GM19452 (cell line): ENCODE measurements around the gene NUMB.

Experiments used
- ATAC-seq: cut with Tn5 transposase; IDR thresholded peaks from one replicate; pipeline ENCODE4 v1.9.1; 2021; ENCODE audit not compliant: unreplicated experiment

Gene NUMB

DNA sequence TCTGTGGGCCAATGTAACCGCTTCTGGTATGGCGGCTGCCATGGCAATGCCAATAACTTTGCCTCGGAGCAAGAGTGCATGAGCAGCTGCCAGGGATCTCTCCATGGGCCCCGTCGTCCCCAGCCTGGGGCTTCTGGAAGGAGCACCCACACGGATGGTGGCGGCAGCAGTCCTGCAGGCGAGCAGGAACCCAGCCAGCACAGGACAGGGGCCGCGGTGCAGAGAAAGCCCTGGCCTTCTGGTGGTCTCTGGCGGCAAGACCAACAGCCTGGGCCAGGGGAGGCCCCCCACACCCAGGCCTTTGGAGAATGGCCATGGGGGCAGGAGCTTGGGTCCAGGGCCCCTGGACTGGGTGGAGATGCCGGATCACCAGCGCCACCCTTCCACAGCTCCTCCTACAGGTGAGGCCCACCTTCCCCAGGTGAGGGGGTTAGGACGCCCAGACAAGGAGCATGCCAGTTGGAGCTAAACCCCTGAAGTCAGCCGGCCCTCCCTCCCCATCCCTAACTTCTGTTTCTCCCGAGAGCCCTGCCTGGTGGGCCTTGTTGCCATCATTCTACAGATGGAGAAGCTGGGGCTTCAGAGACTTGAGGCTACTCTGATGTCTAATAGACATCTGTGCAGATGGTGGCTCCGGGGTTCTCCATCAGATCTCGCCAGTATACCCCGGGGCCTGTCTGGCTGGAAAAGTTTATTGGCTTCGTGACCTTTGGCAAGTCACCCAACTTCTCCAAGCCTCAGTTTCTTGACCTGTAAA lies 195.7 kb downstream of the NUMB start:
- no peak for ATAC-seq

- no peak for ATAC-seq
These were observed 196.6 kb downstream of the NUMB start for GRCh38 chr14:73261520-73262426.

DNA sequence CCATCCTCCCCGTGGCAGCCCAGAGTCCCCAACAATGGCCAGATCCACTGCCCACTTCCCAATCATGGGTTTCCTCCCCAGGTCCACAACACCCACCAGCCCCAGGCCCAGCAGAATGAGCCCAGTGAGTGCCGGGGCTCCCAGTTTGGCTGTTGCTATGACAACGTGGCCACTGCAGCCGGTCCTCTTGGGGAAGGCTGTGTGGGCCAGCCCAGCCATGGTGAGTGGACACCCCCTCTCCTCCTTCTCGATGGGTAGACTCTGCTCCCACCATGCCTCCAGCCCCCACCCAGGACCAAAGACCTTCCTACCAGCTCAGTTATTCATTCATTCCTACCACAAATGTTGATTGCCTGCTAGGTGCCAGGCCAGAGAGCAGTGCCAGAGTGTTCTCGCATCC lies 197.3 kb downstream of the NUMB start:
- ATAC-seq: no peak

- no peak for ATAC-seq
These were observed 197.8 kb downstream of the NUMB start for GRCh38 chr14:73260574-73260973.

GRCh38 chr14:73259837-73260236 lies 198.5 kb downstream of the NUMB start:
- no peak for ATAC-seq

DNA sequence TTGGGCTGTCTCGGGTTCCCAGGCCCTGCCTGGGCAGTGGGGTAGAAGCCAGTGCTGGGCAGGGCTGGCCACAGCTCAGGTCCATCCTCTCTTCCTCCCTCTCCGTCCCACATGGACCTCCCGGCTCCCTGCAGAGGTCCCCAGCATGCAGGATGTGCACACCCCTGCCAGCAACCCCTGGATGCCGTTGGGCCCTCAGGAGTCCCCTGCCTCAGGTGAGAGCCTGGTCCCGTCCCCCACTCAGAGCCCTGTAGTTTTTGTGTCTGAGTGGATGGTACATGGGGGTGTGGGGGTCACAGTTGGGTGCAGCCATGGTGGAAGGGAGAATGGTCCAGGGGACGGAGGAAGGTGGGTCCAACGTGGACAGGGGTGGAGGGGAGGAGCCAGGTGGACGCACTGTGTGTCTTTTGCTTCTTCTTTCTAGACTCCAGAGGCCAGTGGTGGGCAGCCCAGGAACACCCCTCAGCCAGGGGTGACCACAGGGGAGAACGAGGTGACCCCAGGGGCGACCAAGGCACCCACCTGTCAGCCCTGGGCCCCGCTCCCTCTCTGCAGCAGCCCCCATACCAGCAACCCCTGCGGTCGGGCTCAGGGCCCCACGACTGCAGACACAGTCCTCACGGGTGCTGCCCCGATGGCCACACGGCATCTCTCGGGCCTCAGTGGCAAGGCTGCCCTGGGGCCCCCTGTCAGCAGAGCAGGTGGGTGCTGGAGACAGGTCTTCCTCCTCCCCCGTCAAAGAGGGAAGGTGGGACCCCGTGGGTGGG lies 199.3 kb downstream of the NUMB start:
- no peak for ATAC-seq

- ATAC-seq: no peak
These were observed 200.3 kb downstream of the NUMB start for GRCh38 chr14:73258076-73258475.

DNA sequence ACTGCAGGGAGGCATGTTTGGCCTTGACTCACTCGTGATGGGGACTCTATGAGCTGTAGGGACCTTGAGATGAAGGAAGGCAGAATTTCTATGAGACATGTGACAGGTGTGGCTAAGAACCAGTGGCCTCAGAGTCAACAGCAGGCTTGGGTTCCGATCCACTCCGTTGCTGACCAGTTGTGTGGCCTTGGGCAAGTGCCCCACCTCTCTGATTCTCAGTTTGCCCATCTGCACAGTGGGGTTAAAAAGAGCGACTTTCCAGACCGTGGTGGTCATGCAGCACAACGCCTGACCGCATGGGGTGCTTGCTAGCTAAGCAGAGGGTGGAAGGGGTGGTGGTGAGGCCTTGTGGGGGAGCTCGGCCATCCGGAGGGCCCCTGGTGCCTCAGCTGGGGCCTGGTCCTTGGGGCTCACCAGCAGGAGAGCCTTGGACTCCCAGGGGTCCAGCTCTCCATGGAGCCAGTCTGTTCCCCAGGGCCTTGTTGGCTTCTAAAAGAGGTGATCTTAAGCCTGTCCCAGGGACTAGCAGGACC lies 202.6 kb downstream of the NUMB start:
- ATAC-seq: no peak

DNA sequence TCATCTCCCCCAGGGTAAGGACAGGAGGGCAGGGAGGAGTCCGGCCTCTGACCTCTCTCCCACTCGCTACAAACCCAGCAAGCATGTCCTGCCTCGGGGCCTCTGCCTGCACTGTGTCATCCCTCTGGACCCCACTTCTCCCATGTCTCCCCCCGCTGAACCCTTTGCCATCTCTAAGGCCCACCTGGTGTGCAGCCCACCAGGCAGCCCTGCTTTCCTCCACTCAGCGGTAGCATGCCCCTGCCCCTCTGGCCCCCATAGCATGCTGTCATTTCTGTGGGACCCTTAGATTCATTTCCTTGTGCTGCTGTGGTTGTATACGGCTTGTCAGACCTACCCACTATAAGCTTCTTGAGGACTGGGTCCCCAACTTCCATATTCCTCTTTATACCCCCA lies 203.3 kb downstream of the NUMB start:
- ATAC-seq: no peak

DNA sequence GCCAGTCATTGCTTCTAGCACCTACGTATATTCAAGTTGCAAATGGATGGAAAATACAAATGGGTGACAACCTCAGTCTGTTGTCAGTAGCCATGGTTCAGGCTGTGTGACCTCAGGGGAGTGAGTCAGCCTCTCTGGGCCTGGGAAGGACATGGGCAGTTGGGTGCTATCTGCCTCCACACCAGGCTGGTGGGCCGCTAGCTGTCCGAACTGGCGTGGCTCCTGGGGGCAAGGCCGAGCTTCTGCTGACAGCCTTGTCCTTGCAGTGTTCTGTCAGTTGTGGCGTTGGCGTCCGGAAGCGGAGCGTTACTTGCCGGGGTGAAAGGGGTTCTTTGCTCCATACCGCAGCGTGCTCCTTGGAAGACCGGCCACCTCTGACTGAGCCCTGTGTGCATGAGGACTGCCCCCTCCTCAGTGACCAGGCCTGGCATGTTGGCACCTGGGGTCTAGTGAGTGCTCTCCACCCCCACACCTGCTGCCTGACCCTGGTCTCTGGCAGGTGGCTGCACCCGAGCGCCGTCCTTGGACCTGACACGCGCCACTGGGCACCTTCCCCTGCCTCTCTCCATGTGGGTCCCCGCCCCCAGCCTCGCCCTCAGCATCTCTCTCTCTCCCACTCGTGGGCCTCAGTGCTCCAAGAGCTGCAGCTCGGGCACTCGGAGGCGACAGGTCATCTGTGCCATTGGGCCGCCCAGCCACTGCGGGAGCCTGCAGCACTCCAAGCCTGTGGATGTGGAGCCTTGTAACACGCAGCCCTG lies 203.9 kb downstream of the NUMB start:
- no peak for ATAC-seq

DNA sequence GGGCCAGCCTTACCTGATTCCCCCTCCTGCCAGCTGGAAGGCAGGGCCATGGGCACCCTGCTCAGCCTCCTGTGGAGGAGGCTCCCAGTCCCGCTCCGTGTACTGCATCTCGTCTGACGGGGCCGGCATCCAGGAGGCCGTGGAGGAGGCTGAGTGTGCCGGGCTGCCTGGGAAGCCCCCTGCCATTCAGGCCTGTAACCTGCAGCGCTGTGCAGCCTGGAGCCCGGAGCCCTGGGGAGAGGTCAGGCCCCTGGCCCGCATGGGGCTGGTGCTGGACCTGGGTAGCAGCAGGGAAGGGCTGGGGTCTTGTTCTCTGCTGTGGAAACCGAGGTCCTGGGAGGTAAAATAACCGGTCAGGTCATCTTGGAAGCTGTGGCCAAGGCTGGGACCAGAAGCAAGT lies 204.6 kb downstream of the NUMB start:
- ATAC-seq: no peak

- ATAC-seq: no peak
These were observed 205.1 kb downstream of the NUMB start for GRCh38 chr14:73253323-73253610.

DNA sequence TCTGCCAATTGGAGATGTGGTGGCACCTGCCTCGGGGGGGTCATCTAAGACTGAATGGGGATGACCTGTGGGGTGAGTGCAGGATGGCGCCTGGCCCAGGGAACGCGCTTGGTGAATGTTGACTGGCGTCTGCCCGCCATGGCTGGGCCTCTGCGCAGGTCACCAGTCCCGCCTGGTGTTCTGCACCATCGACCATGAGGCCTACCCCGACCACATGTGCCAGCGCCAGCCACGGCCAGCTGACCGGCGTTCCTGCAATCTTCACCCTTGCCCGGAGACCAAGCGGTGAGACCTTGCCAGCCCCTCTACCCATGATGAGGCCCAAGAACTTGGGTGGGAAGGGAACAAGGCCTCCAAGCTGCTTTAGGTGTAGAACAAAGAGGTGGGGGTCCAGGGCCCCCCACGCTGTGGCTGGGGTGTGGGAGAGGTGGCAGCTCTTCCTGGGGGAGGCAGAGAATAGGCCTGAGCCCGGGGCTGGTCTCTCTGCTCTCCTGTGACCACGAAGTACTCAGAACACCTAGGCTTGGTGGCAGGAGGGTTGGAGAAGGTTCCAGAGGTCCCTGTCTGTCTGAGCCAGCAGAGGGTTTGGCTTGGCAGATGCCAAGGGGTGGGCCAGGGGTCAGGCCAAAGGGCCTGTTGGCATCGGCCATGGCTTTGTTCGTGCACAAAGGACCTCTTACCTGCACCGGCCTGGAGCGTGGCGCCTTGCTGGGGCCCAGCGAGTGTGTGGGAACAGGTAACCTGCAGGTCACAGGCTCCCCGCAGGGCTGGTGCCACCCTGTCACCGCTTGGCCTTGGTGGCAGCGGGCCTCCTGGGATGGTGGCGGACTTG lies 205.6 kb downstream of the NUMB start:
- ATAC-seq: no peak

DNA sequence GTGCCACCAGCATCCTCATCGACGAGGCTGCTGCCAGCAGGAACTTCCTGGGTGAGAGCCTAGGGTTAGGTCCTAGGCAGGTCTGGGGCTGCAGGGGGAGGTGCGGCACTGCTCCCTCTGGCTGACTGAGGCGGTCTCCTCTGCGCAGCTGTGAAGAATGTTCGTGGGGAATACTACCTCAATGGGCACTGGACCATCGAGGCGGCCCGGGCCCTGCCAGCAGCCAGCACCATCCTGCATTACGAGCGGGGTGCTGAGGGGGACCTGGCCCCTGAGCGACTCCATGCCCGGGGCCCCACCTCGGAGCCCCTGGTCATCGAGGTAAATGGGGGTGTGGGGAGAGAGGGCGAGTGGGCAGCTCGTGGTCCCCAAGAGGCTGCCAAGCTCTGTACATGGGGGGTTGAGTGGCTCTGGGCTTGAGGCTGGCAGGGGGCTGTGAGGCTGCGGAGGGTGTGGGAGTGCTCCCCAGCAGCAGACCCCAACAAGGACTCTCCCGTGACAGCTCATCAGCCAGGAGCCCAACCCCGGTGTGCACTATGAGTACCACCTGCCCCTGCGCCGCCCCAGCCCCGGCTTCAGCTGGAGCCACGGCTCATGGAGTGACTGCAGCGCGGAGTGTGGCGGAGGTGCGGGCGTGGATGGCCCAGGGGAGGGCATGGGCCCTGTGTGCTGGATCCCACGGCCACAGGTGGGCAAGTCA lies 206.7 kb downstream of the NUMB start:
- ATAC-seq: no peak

DNA sequence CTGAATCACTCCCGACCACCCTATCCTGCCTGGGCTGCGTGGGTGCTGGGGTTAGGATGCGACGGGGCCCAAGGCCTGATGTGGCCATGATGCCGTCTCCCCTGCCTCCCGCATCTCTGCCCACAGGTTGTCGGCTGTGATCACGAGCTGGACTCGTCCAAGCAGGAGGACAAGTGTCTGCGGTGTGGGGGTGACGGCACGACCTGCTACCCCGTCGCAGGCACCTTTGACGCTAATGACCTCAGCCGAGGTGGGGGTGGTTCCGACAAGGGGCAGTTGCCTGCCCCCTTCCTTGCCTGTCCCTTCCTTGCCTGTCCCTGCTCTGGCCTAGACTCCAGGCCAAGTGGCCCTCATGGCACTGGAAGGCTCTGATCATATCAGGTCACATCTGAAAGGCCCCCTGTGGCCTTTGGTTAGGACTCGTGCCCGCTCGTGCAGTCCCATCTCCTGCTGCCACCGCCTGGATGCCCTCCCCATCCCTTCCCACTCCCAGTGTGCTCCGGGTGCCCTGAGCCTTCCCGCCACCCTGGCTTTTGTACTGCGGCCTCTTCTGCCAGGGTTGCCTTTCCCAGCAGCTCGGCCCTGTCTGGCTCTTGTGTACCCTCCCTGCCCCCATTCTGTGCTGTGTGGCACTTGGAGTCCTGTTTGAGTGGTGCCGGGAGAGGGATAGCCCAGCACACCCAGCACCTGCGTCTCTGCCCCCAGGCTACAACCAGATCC lies 207.4 kb downstream of the NUMB start:
- no peak for ATAC-seq

GRCh38 chr14:73250317-73250713 lies 208.0 kb downstream of the NUMB start:
- ATAC-seq: no peak

GRCh38 chr14:73249564-73250316 lies 208.6 kb downstream of the NUMB start:
- no peak for ATAC-seq

GRCh38 chr14:73249108-73249507 lies 209.2 kb downstream of the NUMB start:
- no peak for ATAC-seq
